SK-N-SH treated with all-trans-retinoic acid at 6 μM for 48 hours (cell line): ENCODE data around the gene SLC7A5.

Experiments
- ARNTL ChIP-seq: fragments of 450-650 bp; formaldehyde crosslinking; IDR thresholded peaks from 2 replicates; pipeline ENCODE4 v1.5.0; 2020; ENCODE audit warnings: low read depth, mild to moderate bottlenecking, moderate library complexity, borderline replicate concordance
- BACH2 ChIP-seq: fragments of 250-450 bp; sonication (Bioruptor Pico); IDR thresholded peaks from 2 replicates; pipeline ENCODE4 v1.9.0; 2021; ENCODE audit warnings: mild to moderate bottlenecking, borderline replicate concordance
- CREB5 ChIP-seq: fragments of 250-450 bp; sonication (Bioruptor Pico); IDR thresholded peaks from 2 replicates; pipeline ENCODE4 v1.5.1; 2020; ENCODE audit warnings: low read depth, mild to moderate bottlenecking, moderate library complexity
- CSDC2 ChIP-seq: fragments of 250-450 bp; sonication (Bioruptor Pico); IDR thresholded peaks from 2 replicates; pipeline ENCODE4 v1.5.0; 2020; ENCODE audit warnings: mild to moderate bottlenecking, moderate library complexity
- ISL1 ChIP-seq: fragments of 250-450 bp; sonication (Bioruptor Pico); IDR thresholded peaks from 2 replicates; pipeline ENCODE4 v2.1.2; 2022; ENCODE audit warnings: mild to moderate bottlenecking, moderate library complexity
- OSR1 ChIP-seq: fragments of 250-450 bp; sonication (Bioruptor Pico); IDR thresholded peaks from 2 replicates; pipeline ENCODE4 v1.8.0; 2022; ENCODE audit warnings: moderate library complexity, mild to moderate bottlenecking, inconsistent platforms
- PATZ1 ChIP-seq: fragments of 250-450 bp; sonication (Bioruptor Pico); IDR thresholded peaks from 2 replicates; pipeline ENCODE4 v1.8.0; 2020; ENCODE audit warnings: mild to moderate bottlenecking, moderate library complexity, borderline replicate concordance
- POU6F1 ChIP-seq: fragments of 250-450 bp; sonication (Bioruptor Pico); IDR thresholded peaks from 2 replicates; pipeline ENCODE4 v1.8.0; 2021; ENCODE audit warnings: low read depth, mild to moderate bottlenecking, moderate library complexity, borderline replicate concordance
- RARB ChIP-seq: fragments of 250-450 bp; sonication (Bioruptor Pico); IDR thresholded peaks from 2 replicates; pipeline ENCODE4 v1.8.0; 2021; ENCODE audit warnings: mild to moderate bottlenecking, moderate library complexity
- TCF4 ChIP-seq: fragments of 250-450 bp; sonication (Bioruptor Pico); IDR thresholded peaks from 2 replicates; pipeline ENCODE4 v1.8.0; 2021; ENCODE audit warnings: mild to moderate bottlenecking, moderate library complexity, borderline replicate concordance
- TOX ChIP-seq: fragments of 250-450 bp; sonication (Bioruptor Pico); IDR thresholded peaks from 2 replicates; pipeline ENCODE4 v1.8.0; 2021; ENCODE audit warnings: mild to moderate bottlenecking, moderate library complexity, borderline replicate concordance
- TSHZ2 ChIP-seq: fragments of 250-450 bp; sonication (Bioruptor Pico); IDR thresholded peaks from 2 replicates; pipeline ENCODE4 v1.5.0; 2020; ENCODE audit warnings: mild to moderate bottlenecking, moderate library complexity
- ZFP30 ChIP-seq: fragments of 450-650 bp; formaldehyde crosslinking; IDR thresholded peaks from 2 replicates; pipeline ENCODE4 v1.5.0; 2022; ENCODE audit warnings: mild to moderate bottlenecking, moderate library complexity

- no peak for TF ChIP-seq TOX
- TF ChIP-seq POU6F1, result no peak
- TF ChIP-seq RARB (CRISPR knock-in tag), result no peak
- TF ChIP-seq ZFP30 (CRISPR knock-in tag), result no peak
- no peak for TF ChIP-seq BACH2 (CRISPR knock-in tag)
- TF ChIP-seq TCF4 (CRISPR knock-in tag), result no peak
- no peak for TF ChIP-seq CREB5
- TF ChIP-seq OSR1, result no peak
- TF ChIP-seq ARNTL (CRISPR knock-in tag), result no peak
- TF ChIP-seq ISL1, result no peak
- TF ChIP-seq PATZ1, result no peak
- no peak for TF ChIP-seq CSDC2 (CRISPR knock-in tag)
- no peak for TF ChIP-seq TSHZ2 (CRISPR knock-in tag)
These were observed 20.5 kb downstream of the SLC7A5 start for GRCh38 chr16:87848676-87849345.
